Lower lobe of right lung (tissue), 2 donors: ENCODE results near the gene ANXA4. TPM values are rescaled to one million over a fixed set of nuclear protein-coding genes. Genes with fewer than 3 reads are reported as not detected.

Experiments
- ATAC-seq, 2 donors: fragments of 200-7000 bp; cut with Tn5 transposase; one replicate each; pipeline ENCODE4 v1.9.1; 2020 to 2022; ENCODE audit warnings: mild to moderate bottlenecking in 2 of 2, moderate library complexity in 2 of 2
- DNase-seq: peaks from one replicate; pipeline ENCODE4 v3.0.0-alpha.2; 2020
- H3K27ac ChIP-seq: fragments of 200-600 bp; one replicate; pipeline ENCODE4 v1.8.0; 2022
- H3K27me3 ChIP-seq: fragments of 200-600 bp; one replicate; pipeline ENCODE4 v1.8.0; 2022; ENCODE audit warnings: low read depth
- H3K36me3 ChIP-seq: fragments of 200-600 bp; one replicate; pipeline ENCODE4 v1.8.0; 2022; ENCODE audit warnings: mild to moderate bottlenecking
- H3K4me1 ChIP-seq: fragments of 200-600 bp; one replicate; pipeline ENCODE4 v1.8.0; 2022
- H3K4me3 ChIP-seq: fragments of 200-600 bp; one replicate; pipeline ENCODE4 v1.8.0; 2022; ENCODE audit warnings: mild to moderate bottlenecking
- H3K9me3 ChIP-seq: fragments of 200-600 bp; one replicate; pipeline ENCODE4 v1.8.0; 2022
- intact Hi-C: fragments of 100-400 bp; cut with DNase I; formaldehyde crosslinking; loops from one replicate; pipeline ENCODE4 v1.11.0; 2022
- total RNA-seq: library from RNA; stranded (reverse); fragmentation: NEBNext Ultra II Directional; extraction: Animal tissue kit (Norgen Biotek cat#: 25700); gene quantifications from one replicate; pipeline ENCODE4 v1.2.1, GENCODE V29; 2021
- TF ChIP-seq, protein P1 (sequence below): fragments of 200-600 bp; IDR thresholded peaks from one replicate; pipeline ENCODE4 v1.8.0; 2022; ENCODE audit warnings: antibody characterized with exemption, mild to moderate bottlenecking
- donor health status: DM: no; HTN: yes; CAD: no; lungs with severe emphysema.

ANXA4 gene
- total RNA-seq, 1 donor from 2014 or later, result 173 TPM

DNA sequence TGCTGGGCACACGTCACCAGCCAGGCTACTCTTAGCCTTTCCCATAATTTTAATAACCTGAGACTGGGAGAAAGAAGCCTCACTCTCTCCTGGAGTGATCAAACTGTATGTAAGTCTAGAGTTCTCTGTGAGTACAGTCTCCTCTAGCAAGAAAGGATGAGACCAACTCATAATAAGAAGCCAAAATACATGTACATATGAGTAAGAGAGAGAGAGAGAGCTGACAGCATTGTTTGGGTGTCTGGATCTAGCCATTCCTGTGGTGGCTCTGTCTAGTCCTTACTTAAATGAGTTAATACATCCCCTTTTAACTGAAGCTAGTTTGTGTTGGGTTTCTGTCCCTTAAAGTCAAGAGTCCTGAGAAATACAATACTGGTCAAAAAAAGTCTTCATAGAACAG lies 26.0 kb upstream of the ANXA4 start:
- TF ChIP-seq, protein P1, sequence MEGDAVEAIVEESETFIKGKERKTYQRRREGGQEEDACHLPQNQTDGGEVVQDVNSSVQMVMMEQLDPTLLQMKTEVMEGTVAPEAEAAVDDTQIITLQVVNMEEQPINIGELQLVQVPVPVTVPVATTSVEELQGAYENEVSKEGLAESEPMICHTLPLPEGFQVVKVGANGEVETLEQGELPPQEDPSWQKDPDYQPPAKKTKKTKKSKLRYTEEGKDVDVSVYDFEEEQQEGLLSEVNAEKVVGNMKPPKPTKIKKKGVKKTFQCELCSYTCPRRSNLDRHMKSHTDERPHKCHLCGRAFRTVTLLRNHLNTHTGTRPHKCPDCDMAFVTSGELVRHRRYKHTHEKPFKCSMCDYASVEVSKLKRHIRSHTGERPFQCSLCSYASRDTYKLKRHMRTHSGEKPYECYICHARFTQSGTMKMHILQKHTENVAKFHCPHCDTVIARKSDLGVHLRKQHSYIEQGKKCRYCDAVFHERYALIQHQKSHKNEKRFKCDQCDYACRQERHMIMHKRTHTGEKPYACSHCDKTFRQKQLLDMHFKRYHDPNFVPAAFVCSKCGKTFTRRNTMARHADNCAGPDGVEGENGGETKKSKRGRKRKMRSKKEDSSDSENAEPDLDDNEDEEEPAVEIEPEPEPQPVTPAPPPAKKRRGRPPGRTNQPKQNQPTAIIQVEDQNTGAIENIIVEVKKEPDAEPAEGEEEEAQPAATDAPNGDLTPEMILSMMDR, result no peak
- Histone ChIP-seq H3K27me3 (no peaks in the 10 kb centered on the region), H3K4me1 (peaks cover 8% of the 10 kb centered on the region), H3K27ac (no peak overlapping the region), H3K36me3 (no peaks in the 10 kb centered on the region), H3K4me3 (no peak overlapping the region), H3K9me3 (no peaks in the 10 kb centered on the region)
- no peak for ATAC-seq
- DNase-seq, result no peak
- intact Hi-C loops, result no loop called here

DNA sequence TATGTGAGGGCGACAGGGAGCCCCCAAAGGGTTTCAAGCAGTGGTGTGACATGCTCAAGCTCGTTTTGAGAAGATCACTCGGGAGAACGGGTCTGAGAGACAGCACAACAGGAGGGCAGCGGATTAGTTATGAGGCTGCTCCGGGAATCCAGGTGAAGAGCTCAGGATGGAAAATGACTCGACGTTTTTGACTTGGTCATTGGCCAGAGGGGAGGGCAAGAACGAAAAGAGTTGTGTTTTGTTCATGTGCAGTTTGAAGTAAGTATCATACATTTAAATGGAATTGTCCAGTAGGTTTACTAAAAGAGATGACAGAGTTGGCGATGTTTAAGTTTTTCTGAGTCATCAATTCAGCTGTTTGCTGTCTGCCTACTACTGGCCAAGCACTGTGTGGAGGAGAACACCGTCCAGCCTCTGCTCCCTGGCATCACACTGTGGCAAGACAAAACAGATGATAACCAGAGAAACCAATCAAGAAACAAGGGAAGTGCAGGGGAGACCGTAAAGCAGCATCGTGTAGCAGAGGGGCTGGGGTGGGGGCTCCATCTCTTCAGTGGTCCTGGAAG lies 25.3 kb upstream of the ANXA4 start:
- Histone ChIP-seq H3K4me1 (peaks cover 8% of the 10 kb centered on the region), H3K27ac (no peak overlapping the region), H3K27me3 (no peaks in the 10 kb centered on the region), H3K36me3 (no peaks in the 10 kb centered on the region), H3K9me3 (no peaks in the 10 kb centered on the region), H3K4me3 (no peak overlapping the region)
- TF ChIP-seq, protein P1, result no peak
- DNase-seq (no peak), ATAC-seq (no peak)
- intact Hi-C loops, result no loop called here

DNA sequence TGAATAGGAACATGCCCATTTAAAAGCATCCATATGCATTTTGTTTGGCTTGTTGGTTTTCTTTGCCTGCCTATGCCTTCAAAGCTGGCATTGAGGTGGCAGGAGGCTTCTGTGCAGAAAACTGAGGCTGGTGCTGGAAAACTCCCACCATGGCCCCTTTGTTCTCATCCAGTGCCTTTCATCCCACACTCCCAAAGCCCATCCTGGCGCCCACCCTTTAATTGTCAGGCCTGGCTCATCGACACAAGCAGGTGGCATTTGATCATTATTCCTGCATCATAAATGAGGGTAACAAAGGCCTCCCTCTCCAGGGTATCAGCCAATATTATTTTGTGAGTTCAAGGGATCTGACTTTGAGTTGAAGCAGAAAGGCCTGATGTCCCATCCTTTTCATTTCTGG lies 24.7 kb upstream of the ANXA4 start:
- Histone ChIP-seq H3K27ac (no peak overlapping the region), H3K4me3 (no peak overlapping the region), H3K4me1 (peaks cover 8% of the 10 kb centered on the region), H3K36me3 (no peaks in the 10 kb centered on the region), H3K27me3 (no peaks in the 10 kb centered on the region), H3K9me3 (no peaks in the 10 kb centered on the region)
- DNase-seq, result no peak
- intact Hi-C loops, result no loop called here
- TF ChIP-seq, protein P1, result no peak
- ATAC-seq, result no peak

DNA sequence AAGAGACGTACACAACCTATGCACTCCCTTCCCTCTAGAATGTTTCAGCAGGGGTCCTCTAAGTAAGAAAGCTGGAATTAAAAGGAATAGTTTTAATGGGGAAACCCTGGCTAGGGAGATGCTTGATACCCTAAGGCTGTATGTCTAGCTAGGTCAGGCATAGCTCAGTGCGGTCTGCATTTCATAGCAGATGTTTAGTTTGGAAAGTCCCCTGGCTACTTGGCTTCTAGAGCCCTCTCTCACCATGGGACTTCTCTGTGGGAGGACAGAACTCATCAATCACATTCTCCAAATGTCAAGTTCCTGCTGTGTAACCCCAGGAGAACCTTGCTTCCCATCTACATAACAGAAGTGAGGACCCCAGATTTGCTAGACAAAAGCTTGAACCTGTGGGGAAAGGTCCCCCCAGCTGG lies 24.1 kb upstream of the ANXA4 start:
- peaks cover 8% of the 10 kb centered on the region for H3K4me1 ChIP-seq
- no peak overlapping the region for H3K4me3 ChIP-seq
- no peaks in the 10 kb centered on the region for H3K9me3 ChIP-seq
- no peaks in the 10 kb centered on the region for H3K27me3 ChIP-seq
- no peak for DNase-seq
- no peaks in the 10 kb centered on the region for H3K36me3 ChIP-seq
- intact Hi-C loops, result no loop called here
- TF ChIP-seq, protein P1, result no peak
- H3K27ac ChIP-seq, result no peak overlapping the region
- ATAC-seq, result no peak

DNA sequence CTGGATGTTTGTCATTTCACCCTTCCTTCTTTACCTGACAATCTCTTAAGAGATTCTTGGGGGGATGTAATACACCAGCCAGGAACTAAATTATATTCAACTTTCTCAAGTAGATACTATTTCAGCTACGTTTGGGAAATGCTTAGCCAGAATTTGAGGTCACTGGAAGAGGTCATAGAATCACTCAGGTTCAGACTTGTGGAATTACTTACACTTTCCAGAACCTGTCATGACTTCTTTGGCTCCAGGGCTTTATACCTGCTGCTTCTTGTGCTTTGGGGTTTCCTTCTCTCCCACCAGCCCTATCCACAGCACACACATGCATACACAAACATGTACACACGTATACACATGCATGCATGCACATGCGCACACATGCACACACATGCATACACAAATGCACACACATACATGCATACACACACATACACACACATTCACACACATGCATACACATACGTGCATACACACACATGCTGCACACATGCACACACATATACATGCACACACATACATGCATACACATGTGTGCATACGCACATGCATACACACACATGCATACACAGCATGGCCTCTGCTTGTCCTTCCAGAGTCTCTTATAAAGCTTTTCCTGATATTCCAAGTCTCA lies 23.5 kb upstream of the ANXA4 start:
- H3K9me3 ChIP-seq, result no peaks in the 10 kb centered on the region
- H3K36me3 ChIP-seq, result no peaks in the 10 kb centered on the region
- DNase-seq, result no peak
- intact Hi-C loops, result no loop called here
- ATAC-seq, result no peak
- H3K27me3 ChIP-seq, result no peaks in the 10 kb centered on the region
- H3K4me1 ChIP-seq, result peaks cover 8% of the 10 kb centered on the region
- TF ChIP-seq, protein P1, result no peak
- no peak overlapping the region for H3K4me3 ChIP-seq
- H3K27ac ChIP-seq, result no peak overlapping the region
